Uterus (tissue), 2 donors: ENCODE data around the gene RABGAP1L.

Source experiments
- CTCF ChIP-seq, 4 experiments: fragments of 200-600 bp in 2 of 4; fragments of 450-650 bp in 2 of 4; sonication (generic) in 2 of 4; IDR thresholded peaks; one replicate each; pipeline ENCODE4 v1.5.1; 2016 to 2019; ENCODE audit warnings: antibody characterized with exemption in 4 of 4, mild to moderate bottlenecking in 2 of 4, moderate library complexity in 1 of 4
- POLR2A ChIP-seq, 2 donors: fragments of 450-650 bp; IDR thresholded peaks; one replicate each; pipeline ENCODE4 v1.6.1; 2016; ENCODE audit warnings: antibody characterized with exemption in 2 of 2, mild to moderate bottlenecking in 1 of 2, moderate library complexity in 1 of 2

- no peak for TF ChIP-seq CTCF (IDR thresholded peaks at IDR 0.05)
- no peak for TF ChIP-seq POLR2A (IDR thresholded peaks at IDR 0.05)
Measured at GRCh38 chr1:174123843-174124242, 35.5 kb upstream of the RABGAP1L start.
